COR-L47 (cell line): Measurements from ENCODE around the gene PLXDC2.

ENCODE experiments used
- DNase-seq: peaks from one replicate; lab custom pipeline; 2025; lab: John Stamatoyannopoulos, UW

Gene PLXDC2

GRCh38 chr10:19937989-19938388, 121.8 kb downstream of the PLXDC2 start:
- no peak for DNase-seq

GRCh38 chr10:19941206-19941880, 125.1 kb downstream of the PLXDC2 start:
- DNase-seq: no peak

DNA sequence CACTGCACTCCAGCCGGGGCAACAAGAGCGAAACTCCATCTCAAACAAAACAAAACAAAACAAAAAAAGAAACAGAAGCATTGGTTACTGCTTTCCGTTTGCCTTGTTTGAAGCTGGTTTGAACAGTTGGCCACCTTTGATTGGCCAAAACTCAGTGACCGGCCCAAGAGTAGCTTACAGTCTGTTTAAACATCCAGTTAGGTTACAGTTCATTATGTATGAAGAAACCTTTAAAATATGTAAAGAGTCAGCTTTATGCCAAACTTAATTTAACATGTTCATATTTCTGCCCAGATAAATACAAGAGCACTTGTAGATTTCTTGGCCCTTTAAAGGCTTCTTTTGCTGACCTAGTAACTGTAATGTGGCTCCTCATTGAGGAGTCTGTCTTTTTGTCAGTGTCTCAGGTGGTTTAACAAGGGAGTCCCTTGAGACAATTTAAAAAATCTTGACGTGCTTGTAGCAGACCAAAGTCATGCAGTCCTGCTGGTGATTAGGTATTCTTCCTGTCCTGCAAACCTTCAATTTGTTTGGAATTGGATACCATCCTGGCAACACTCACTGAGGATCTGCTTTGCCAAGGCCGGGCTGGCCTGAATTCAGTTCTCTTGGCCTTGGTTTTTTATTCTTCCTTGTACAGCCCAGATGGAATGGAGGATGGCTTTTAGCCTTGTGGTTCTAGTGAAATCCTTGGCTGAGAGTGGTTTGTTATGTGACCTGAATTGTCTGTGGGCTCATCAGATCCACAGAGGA, 128.9 kb downstream of the PLXDC2 start:
- DNase-seq: no peak

- DNase-seq: no peak
Observed at GRCh38 chr10:19946245-19946644, 130.0 kb downstream of the PLXDC2 start.

GRCh38 chr10:19946791-19947190, 130.6 kb downstream of the PLXDC2 start:
- DNase-seq: no peak

GRCh38 chr10:19947215-19947614, 131.0 kb downstream of the PLXDC2 start:
- DNase-seq: no peak

DNA sequence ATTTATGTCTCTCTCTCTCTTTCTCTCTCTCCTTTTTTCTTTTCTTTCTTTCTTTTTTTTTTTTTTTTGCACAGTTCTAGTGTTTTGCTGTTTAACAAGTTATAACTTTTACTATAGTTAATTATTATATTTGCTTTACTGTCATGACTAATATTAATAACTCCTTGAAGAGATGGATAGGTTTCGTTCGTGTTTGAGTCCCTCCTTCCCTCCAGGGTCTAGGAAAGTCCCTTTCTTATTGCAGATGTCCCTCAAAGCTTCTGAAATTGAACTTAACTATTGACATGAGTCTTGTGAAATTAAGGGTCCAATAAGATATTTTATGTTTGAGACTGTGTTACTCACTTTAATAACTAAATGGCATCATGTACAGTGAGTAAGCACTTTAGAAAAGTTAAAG, 131.4 kb downstream of the PLXDC2 start:
- no peak for DNase-seq

- DNase-seq: no peak
Observed at GRCh38 chr10:19952224-19953010, 136.2 kb downstream of the PLXDC2 start.

GRCh38 chr10:19954601-19955000, 138.4 kb downstream of the PLXDC2 start:
- DNase-seq: no peak

- DNase-seq: no peak
Observed at GRCh38 chr10:19956516-19957032, 140.3 kb downstream of the PLXDC2 start.

DNA sequence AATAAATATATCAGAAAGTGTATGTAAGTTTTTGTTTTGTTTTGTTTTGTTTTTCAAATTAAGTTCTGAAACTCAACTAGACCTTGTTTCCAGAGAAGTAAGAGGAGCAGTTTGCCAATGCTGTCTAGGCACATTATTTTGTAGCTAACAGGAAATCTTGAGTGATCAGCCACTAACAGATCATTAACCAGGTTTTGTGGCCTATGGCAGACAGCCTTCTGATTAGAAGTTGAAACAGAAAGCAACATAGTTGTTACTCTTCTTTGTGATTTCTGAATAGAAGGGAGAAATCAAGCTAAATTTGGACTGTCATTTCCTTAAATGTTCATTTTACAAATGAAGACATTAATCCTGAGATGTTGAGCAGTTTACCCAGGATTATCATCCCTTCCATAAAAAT, 142.6 kb downstream of the PLXDC2 start:
- no peak for DNase-seq

DNA sequence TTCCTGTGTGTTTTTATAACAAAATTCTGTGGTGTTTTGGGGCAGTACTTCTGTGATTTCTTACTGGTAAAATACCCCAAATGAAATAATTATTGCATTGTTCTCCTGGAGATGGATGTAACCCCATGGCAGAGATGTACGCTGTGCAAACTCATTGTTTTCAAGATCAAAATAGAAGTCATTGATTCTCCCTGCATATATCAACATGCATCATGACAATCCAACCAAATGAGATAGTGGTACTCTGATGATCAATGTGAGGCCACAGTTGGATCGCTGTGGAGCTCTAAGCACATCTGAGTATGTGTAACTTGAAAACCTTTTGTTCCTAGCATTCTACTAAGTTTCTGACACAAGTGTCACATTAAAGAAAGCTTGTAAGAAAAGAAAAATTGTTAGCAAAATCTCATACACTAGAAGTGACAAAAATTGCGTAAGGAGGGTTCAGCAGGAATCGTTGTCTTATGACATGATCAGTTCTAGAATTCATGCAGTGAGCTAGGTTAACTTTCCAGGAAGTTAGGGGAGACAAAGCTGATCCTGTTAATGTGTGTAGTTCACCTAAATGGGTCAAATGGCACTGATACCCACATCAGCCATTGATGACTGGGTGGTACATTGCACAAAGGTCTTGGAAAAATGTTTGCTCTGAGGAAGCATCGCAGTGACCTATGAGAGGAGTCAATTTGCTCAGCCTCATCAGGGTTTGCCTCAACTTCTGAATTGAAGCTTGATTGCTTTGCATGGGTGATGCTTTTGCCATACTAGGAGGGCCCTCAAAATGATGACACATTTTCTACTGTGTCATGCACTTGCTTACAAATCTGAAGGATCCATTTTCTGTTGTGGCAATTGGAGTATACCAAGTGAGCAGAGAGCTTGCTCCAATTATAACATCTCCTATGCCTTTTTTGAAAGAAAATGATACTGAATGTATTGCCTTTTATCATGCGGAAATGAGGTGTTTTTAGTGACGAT, 145.1 kb downstream of the PLXDC2 start:
- DNase-seq: no peak

DNA sequence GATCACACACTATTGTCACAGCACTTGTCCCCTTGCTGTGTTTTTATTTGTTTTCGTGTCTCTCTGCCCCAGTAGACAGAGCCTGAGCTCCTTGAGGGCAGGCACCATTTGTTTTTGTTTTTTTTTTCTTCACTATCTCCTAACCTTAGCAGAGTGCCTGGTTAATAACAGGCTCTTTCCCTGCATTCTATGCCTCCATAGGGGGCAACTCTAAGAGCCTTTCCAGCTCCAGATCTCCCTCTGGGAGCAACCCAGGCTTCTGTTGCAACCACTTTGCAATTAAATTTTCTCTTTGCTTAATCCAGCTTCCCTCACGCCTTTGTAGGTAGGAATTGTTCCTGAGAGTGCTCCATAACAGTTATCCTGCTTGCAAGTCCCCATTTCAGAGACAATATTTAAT, 148.4 kb downstream of the PLXDC2 start:
- no peak for DNase-seq

DNA sequence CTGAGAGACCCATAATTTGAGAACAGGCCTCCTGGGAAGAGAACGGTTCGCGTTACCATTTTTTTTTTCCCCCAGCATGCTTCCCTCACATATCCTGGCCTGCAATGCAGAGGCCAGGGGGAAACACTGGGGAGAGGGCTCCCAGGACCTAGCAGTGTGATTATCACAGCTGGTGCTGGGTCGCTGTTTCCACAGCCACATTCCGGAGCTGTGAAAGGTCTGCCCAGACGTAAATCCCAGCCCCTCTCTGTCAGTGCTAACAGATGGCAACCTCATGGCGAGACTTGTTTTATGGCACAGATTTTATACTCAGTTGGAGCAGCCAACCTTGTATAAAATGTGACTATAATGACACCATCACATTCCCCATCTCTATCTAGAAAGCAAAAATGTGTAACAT, 150.5 kb downstream of the PLXDC2 start:
- DNase-seq: no peak

DNA sequence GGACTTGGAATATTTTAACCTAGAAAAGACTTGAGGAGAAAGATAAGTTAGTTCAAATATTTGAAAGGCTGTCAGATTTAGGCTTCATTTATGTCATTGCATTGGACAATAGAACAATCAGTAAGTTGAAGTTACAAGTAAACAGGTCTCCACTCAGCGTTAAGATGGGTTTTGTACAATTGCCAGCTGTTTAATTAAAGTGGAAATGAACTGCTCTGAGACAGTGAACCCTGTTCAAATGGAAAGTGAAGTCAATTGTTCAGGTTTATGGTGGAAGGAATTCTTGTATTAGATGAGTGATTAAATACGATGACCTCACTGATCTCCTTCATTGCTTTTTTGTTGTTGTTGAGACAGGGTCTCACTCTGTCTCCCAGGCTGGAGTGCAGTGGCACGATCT, 151.7 kb downstream of the PLXDC2 start:
- no peak for DNase-seq

DNA sequence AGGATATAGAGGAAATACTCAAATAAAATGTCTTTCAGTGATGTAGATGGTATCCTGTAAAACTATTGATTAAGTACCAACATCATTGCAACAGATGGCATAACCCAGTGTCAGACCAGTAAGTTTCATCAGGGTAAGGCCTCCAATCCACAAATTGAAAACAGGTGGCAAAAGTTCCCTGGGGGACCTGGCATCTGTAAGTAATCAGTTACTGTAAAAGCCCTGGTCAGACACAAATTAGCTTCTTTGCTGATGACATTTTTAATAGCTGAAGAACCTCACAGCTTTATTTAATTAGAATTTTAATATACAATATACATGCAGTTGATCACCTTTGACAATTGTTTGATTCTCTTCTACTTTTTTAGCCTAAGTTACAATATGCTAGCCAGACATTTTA, 152.5 kb downstream of the PLXDC2 start:
- no peak for DNase-seq

DNA sequence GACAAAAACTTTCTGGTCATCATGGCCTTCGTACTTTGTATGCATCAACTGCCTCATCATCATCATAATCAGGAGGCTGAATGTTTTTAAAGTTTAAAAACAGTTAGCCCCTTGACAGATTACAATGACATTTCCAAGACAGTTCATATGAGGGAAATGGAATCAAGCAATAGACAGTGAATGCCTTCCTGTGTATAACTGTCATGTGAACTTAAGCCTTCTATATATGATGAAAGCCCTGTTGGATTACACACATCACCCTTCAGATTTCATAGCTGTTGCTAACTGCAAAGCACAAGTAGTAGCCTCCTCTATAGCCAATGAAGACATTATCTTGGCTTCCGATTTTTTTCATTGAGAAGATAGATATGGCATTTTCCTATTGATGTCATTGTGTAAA, 154.0 kb downstream of the PLXDC2 start:
- no peak for DNase-seq

DNA sequence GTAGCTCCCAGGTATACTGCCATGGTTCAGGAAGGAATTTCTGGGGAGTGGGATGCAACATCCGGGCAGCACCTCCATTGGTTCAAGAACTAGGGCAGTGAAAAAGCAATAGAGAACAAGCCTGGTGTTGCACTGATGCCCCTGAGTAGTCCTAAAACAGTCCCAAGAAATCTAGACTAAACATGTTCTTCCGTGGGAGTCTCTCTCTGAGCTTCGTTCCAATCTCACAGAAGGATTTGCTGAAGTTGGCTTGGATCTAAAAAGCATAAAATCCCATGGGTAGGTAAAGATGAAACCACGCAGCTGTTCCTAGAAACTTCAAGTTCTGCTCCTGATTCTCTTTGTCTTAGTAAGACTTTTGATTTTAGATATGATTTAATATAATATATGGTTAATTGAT, 154.5 kb downstream of the PLXDC2 start:
- no peak for DNase-seq

- no peak for DNase-seq
Observed at GRCh38 chr10:19971343-19972052, 155.3 kb downstream of the PLXDC2 start.

DNA sequence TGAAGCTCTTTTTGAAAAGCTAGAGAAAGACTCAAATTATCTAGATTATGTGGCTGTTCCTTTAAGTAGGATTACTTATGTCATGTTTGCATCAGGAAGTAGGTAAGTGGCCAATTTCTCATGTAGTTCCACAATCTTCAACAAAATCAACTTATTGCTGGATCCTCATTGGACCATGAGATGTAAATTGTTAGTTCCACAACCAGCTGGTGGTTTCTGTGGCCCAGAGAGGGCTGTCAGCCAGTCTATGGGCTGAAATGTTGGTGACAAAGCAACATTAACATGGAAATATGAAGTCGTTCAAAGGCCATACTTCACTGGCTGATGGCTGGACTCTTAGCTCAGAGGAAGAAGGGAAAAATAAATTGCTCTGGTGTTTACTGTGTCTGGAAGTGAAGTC, 157.9 kb downstream of the PLXDC2 start:
- DNase-seq: no peak

- DNase-seq: no peak
Observed at GRCh38 chr10:19974554-19974953, 158.3 kb downstream of the PLXDC2 start.
